RWPE1 (cell line): Measurements from ENCODE around the gene TCEAL5.
"Not testable (repeated sequence)": the region's sequence is repeated elsewhere in the genome, so short reads cannot be mapped to it uniquely, and the experiment has no call there.

Experiments used
- CTCF ChIA-PET: fragments of 350-600 bp; sonication (Branson Sonifier 250); formaldehyde crosslinking; extraction: SDS; loops from one replicate; lab custom pipeline; 2021; lab: Yijun Ruan, JAX
- POLR2A ChIA-PET: fragments of 400-600 bp; formaldehyde crosslinking; extraction: SDS; loops from one replicate; lab custom pipeline; 2020; ENCODE audit warnings: antibody characterized with exemption; ENCODE audit not compliant: low non-redundant PET; lab: Yijun Ruan, JAX
- DNase-seq: peaks from one replicate; pipeline ENCODE4 v3.0.0; 2012; ENCODE audit warnings: low spot score
- H3K27ac ChIP-seq: fragments of 450-650 bp; 2 replicates; pipeline ENCODE4 v1.5.1; 2017
- TF ChIP-seq, protein P1 (sequence below): fragments of 450-650 bp; conservative IDR thresholded peaks from 2 replicates; pipeline ENCODE4 v1.5.1; 2017; ENCODE audit warnings: low read depth, mild to moderate bottlenecking

TCEAL5 gene

GRCh38 chrX:103236296-103236695 is 40.3 kb downstream of the TCEAL5 start:
- H3K27ac ChIP-seq, result no peak overlapping the region
- CTCF ChIA-PET, result interaction anchor here (0.6 kb wide), 1 partner anchor 10 kb away, joined by 3 read pairs; no protein-coding TSS in a partner anchor
- no peak for DNase-seq
- TF ChIP-seq, protein P1, sequence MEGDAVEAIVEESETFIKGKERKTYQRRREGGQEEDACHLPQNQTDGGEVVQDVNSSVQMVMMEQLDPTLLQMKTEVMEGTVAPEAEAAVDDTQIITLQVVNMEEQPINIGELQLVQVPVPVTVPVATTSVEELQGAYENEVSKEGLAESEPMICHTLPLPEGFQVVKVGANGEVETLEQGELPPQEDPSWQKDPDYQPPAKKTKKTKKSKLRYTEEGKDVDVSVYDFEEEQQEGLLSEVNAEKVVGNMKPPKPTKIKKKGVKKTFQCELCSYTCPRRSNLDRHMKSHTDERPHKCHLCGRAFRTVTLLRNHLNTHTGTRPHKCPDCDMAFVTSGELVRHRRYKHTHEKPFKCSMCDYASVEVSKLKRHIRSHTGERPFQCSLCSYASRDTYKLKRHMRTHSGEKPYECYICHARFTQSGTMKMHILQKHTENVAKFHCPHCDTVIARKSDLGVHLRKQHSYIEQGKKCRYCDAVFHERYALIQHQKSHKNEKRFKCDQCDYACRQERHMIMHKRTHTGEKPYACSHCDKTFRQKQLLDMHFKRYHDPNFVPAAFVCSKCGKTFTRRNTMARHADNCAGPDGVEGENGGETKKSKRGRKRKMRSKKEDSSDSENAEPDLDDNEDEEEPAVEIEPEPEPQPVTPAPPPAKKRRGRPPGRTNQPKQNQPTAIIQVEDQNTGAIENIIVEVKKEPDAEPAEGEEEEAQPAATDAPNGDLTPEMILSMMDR, result no peak
- POLR2A ChIA-PET, result no interaction called here

GRCh38 chrX:103235608-103236007 is 40.9 kb downstream of the TCEAL5 start:
- CTCF ChIA-PET, result interaction anchor here (0.6 kb wide), 1 partner anchor 66 kb away, joined by 3 read pairs; no protein-coding TSS in a partner anchor
- POLR2A ChIA-PET, H3K27ac ChIP-seq, DNase-seq: not testable (repeated sequence)

DNA sequence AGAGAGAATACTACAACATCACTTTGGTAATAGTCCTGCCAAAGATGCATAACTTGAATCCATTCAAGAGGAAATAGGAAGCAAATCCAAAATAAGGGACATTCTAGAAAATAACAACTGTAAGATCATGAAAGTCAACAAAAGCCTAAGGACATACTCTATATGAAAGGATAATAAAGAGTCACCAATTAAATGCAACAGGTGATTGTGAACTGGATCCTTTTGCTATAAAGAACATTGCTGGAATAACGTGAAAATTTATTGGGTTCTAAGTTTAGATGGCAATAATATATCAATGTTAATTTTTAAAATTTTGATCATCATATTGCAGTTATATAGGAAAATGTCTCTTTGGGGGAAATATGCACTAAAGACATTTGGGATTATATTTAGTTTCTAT is 41.7 kb downstream of the TCEAL5 start:
- H3K27ac ChIP-seq, result no peak overlapping the region
- DNase-seq, result no peak
- TF ChIP-seq, protein P1, result no peak
- CTCF ChIA-PET, result interaction anchor here (0.6 kb wide), 1 partner anchor 66 kb away, joined by 3 read pairs; no protein-coding TSS in a partner anchor
- POLR2A ChIA-PET, result no interaction called here

GRCh38 chrX:103233263-103233662 is 43.3 kb downstream of the TCEAL5 start:
- DNase-seq, result no peak
- POLR2A ChIA-PET, result no interaction called here
- TF ChIP-seq, protein P1, result no peak
- H3K27ac ChIP-seq, result no peak overlapping the region
- CTCF ChIA-PET, result no interaction called here

DNA sequence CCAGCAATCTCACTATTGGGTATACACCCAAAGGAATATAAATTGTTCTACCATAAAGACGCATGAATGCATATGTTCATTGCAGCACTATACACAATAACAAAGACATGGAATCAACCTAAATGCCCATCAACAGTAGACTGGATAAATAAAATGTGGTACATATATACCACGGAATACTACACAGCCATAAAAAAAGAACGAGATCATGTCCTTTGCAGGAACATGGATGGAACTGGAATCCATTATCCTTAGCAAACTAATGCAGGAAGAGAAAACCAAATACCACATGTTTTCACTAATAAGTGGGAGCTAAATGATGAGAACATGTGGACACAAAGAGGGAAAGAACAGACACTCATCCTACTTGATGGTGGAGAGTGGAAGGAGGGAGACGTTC is 50.6 kb downstream of the TCEAL5 start:
- CTCF ChIA-PET, H3K27ac ChIP-seq, DNase-seq, POLR2A ChIA-PET: not testable (repeated sequence)
